ENCODE data around the gene RFTN1. TPM values are rescaled to one million over a fixed set of nuclear protein-coding genes. Genes with fewer than 3 reads are reported as not detected.

The RFTN1 gene
- total and polyA plus RNA-seq, 9 of the 15 experiments (the other 6 are each of a cell fraction or from before 2014, with no cell fraction given): 0.08 to 0.51 (median 0.11) TPM; not detected in 6

DNA sequence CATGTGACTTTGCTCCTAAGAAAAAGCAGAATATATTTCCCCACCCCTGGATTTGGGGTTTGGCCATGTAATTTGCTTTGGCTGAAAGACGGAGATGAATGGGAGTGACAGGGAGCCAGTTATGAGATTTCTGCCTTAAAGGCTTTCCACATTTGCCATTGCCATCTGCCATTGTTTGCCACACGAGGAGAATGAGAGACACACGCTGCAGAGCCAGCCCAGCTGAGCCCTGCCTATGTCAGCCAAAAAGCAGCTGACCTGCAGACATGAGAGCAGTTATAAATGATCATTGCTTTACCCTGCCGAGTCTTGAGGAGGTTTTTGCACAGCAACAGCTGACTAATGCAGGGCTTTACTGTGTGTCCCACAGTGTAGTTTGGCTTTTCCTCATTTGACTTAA is 40.6 kb upstream of the RFTN1 start:
- no peak for ATAC-seq
- Histone ChIP-seq H3K9me1 (ENCODE audit: control insufficient read depth, insufficient read depth, low read length) (no peaks in the 10 kb centered on the region), H3K9me3 (replicated peaks; ENCODE audit: control insufficient read depth, insufficient read depth, low read depth, low read length) (no peaks in the 10 kb centered on the region), H3K27me3 (ENCODE audit: control insufficient read depth in 2 of 2, insufficient read depth in 2 of 2, low read length in 2 of 2) (peaks cover 5 to 22% of the 10 kb centered on the region in 2 experiments), H3K4me2 (ENCODE audit: insufficient read depth, low read length) (no peak overlapping the region; the same call in 1 of the 2 replicates), H3K27ac (ENCODE audit: extremely low read depth, low read depth, low read length) (no peak overlapping the region), H3K4me1 (replicated peaks in 1 of 2; ENCODE audit: control insufficient read depth in 2 of 2, insufficient read depth in 2 of 2, low read length in 2 of 2) (peaks cover 0 to 2% of the 10 kb centered on the region in 2 experiments; a peak in 3 of 5 replicates), H2AFZ (ENCODE audit: low read depth, low read length) (no peak overlapping the region), H3K36me3 (ENCODE audit: control insufficient read depth, insufficient read depth, low read length) (no peaks in the 10 kb centered on the region), H3K9ac (ENCODE audit: insufficient read depth in 1 of 2, low read depth in 2 of 2, low read length in 2 of 2) (no peak overlapping the region), H4K20me1 (replicated peaks; ENCODE audit: control insufficient read depth, insufficient read depth, low read length) (no peaks in the 10 kb centered on the region), H3K4me3 (no peak overlapping the region), H3K79me2 (ENCODE audit: control insufficient read depth, insufficient read depth, low read length) (no peaks in the 10 kb centered on the region)
- ChIA-PET CTCF (ENCODE audit: low intra/inter-chr PET ratio) (no interaction called here), POLR2A (interaction anchor here (0.5 to 0.7 kb wide), 2 partner anchors 16 to 1478 kb away, joined by 3 to 5 read pairs; no protein-coding TSS in a partner anchor)
- DNase-seq (ENCODE audit: extremely low read depth in 1 of 4, low spot score in 3 of 4): no peak
- TF ChIP-seq CCNT2 (IDR thresholded peaks at IDR 0.05; ENCODE audit: borderline replicate concordance, extremely low read depth, insufficient read length, low read depth, low read length) (no peak), RFX5 (IDR thresholded peaks at IDR 0.05; ENCODE audit: low read depth, low read length) (peak; percentile 38; the same call in 1 of the 2 replicates)
- intact Hi-C loops (cut with micrococcal nuclease): loop anchor here (5.0 to 10.0 kb wide), 2 partner anchors 377 to 1349 kb away; partner anchors contain the start of gene CAPN7
- FAIRE-seq: no peak
- BruUV-seq (replicated peaks): no TSS peak
- in situ Hi-C loops (cut with MboI): loop anchor here (5.0 to 10.0 kb wide), 2 partner anchors 267 to 509 kb away; no protein-coding TSS in a partner anchor
- WGBS (ENCODE audit: insufficient coverage, low coverage, missing lambda C conversion rate): 4% methylated on average over 4 of the region's 4 CpGs

DNA sequence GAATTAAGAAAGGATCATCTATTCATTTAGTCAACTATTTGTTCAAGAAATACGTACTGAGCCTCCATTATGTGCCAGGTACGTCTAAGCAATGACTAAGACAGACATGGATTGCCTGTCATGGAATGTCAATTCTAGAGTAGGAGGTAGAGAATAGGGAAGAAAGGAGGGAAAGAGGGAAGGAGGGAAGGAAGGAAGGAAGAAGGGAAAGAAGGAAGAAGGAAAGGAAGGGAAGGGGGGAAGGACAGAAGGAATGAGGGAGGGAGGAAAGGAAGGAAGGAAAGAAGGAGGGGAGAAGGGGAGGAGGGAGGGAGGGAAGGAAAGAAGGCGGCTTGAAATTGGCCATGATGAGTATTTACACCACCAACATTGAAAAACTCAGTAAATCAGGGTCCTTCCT is 39.3 kb upstream of the RFTN1 start:
- H4K20me1 ChIP-seq (replicated peaks; ENCODE audit: control insufficient read depth, insufficient read depth, low read length): no peaks in the 10 kb centered on the region
- BruUV-seq (replicated peaks): no TSS peak
- H3K4me2 ChIP-seq (ENCODE audit: insufficient read depth, low read length): no peak overlapping the region
- FAIRE-seq (no peak), ATAC-seq (no peak), DNase-seq (ENCODE audit: extremely low read depth in 1 of 4, low spot score in 3 of 4) (no peak)
- in situ Hi-C loops (cut with MboI) (loop anchor here (5.0 to 10.0 kb wide), 2 partner anchors 265 to 508 kb away; no protein-coding TSS in a partner anchor), intact Hi-C loops (cut with micrococcal nuclease) (loop anchor here (5.0 to 10.0 kb wide), 2 partner anchors 375 to 1348 kb away; partner anchors contain the start of gene CAPN7)
- H3K27ac ChIP-seq (ENCODE audit: extremely low read depth, low read depth, low read length): no peak overlapping the region
- H3K9me3 ChIP-seq (replicated peaks; ENCODE audit: control insufficient read depth, insufficient read depth, low read depth, low read length): no peaks in the 10 kb centered on the region
- H3K4me3 ChIP-seq: no peak overlapping the region
- H3K4me1 ChIP-seq (replicated peaks in 1 of 2; ENCODE audit: control insufficient read depth in 2 of 2, insufficient read depth in 2 of 2, low read length in 2 of 2): peaks cover 0 to 2% of the 10 kb centered on the region in 2 experiments; a peak in 3 of 5 replicates
- no peak overlapping the region for H2AFZ ChIP-seq (ENCODE audit: low read depth, low read length)
- no peaks in the 10 kb centered on the region for H3K9me1 ChIP-seq (ENCODE audit: control insufficient read depth, insufficient read depth, low read length)
- no peaks in the 10 kb centered on the region for H3K36me3 ChIP-seq (ENCODE audit: control insufficient read depth, insufficient read depth, low read length)
- ChIA-PET CTCF (ENCODE audit: low intra/inter-chr PET ratio) (no interaction called here), POLR2A (interaction anchor here (0.7 kb wide), 1 partner anchor 274 kb away, joined by 3 read pairs; no protein-coding TSS in a partner anchor)
- H3K79me2 ChIP-seq (ENCODE audit: control insufficient read depth, insufficient read depth, low read length): no peaks in the 10 kb centered on the region
- no peak overlapping the region for H3K9ac ChIP-seq (ENCODE audit: insufficient read depth in 1 of 2, low read depth in 2 of 2, low read length in 2 of 2)
- 9% methylated on average over 3 of the region's 3 CpGs for WGBS (ENCODE audit: insufficient coverage, low coverage, missing lambda C conversion rate)
- TF ChIP-seq, protein P1, sequence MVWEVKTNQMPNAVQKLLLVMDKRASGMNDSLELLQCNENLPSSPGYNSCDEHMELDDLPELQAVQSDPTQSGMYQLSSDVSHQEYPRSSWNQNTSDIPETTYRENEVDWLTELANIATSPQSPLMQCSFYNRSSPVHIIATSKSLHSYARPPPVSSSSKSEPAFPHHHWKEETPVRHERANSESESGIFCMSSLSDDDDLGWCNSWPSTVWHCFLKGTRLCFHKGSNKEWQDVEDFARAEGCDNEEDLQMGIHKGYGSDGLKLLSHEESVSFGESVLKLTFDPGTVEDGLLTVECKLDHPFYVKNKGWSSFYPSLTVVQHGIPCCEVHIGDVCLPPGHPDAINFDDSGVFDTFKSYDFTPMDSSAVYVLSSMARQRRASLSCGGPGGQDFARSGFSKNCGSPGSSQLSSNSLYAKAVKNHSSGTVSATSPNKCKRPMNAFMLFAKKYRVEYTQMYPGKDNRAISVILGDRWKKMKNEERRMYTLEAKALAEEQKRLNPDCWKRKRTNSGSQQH (CRISPR knock-in tag; IDR thresholded peaks at IDR 0.05): 0 out of 2 replicates have a peak, but pooled peaks have one; percentile 59
- TF ChIP-seq, protein P2, sequence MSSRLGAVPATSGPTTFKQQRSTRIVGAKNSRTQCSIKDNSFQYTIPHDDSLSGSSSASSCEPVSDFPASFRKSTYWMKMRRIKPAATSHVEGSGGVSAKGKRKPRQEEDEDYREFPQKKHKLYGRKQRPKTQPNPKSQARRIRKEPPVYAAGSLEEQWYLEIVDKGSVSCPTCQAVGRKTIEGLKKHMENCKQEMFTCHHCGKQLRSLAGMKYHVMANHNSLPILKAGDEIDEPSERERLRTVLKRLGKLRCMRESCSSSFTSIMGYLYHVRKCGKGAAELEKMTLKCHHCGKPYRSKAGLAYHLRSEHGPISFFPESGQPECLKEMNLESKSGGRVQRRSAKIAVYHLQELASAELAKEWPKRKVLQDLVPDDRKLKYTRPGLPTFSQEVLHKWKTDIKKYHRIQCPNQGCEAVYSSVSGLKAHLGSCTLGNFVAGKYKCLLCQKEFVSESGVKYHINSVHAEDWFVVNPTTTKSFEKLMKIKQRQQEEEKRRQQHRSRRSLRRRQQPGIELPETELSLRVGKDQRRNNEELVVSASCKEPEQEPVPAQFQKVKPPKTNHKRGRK (tag; IDR thresholded peaks at IDR 0.05): peak; percentile 74
- no peak for TF ChIP-seq ZNF699 (CRISPR knock-in tag; IDR thresholded peaks at IDR 0.05; ENCODE audit: insufficient replicate concordance)
- peaks cover 5 to 19% of the 10 kb centered on the region in 2 experiments for H3K27me3 ChIP-seq (ENCODE audit: control insufficient read depth in 2 of 2, insufficient read depth in 2 of 2, low read length in 2 of 2)
